HUES6 (cell line): Measurements from ENCODE around the gene ROBO1.
A peak's percentile ranks its signal among the peaks of the same experiment; 100 is the strongest.

Experiments
- H3K27ac ChIP-seq: 2 replicates; pipeline ENCODE4 v1.7.0; 2013; ENCODE audit warnings: low read depth, mild to moderate bottlenecking, low read length, inconsistent platforms
- H3K27me3 ChIP-seq: 2 replicates; pipeline ENCODE4 v1.6.1; 2013; ENCODE audit warnings: low read length; ENCODE audit not compliant: control insufficient read depth, insufficient read depth
- H3K36me3 ChIP-seq: 2 replicates; pipeline ENCODE4 v1.6.1; 2013; ENCODE audit warnings: low read length; ENCODE audit not compliant: control insufficient read depth, insufficient read depth
- H3K4me1 ChIP-seq: 2 replicates; pipeline ENCODE4 v1.6.1; 2013; ENCODE audit warnings: low read length; ENCODE audit not compliant: control insufficient read depth, insufficient read depth
- H3K4me3 ChIP-seq: 2 replicates; pipeline ENCODE4 v1.5.1; 2013; ENCODE audit warnings: low read depth, low read length
- H3K9ac ChIP-seq: one replicate; pipeline ENCODE4 v1.6.1; 2013; ENCODE audit warnings: mild to moderate bottlenecking, low read length
- H3K9me3 ChIP-seq: 2 replicates; pipeline ENCODE4 v1.6.1; 2013; ENCODE audit warnings: low read depth, low read length; ENCODE audit not compliant: control insufficient read depth, insufficient read depth

Gene ROBO1

DNA sequence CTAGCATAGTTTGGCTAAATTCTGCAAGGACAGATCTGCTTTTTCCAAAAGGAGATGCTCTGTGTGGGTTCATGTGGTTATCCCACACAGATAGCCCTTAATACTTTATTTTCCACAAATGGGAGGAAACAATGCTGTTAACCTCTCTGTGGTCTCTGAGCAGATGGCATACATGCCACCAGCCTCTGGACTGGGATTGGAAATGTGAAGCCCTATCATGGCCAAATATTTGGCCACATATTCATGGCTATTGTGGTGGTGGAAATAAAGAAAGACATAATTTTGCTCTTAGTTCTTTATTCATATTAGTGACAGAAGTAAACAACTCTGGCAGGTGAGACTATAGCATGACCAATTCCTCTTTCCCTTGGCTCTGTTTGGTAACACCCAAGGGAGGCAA is 726.2 kb downstream of the ROBO1 start:
- H3K9ac ChIP-seq: no peak overlapping the region

DNA sequence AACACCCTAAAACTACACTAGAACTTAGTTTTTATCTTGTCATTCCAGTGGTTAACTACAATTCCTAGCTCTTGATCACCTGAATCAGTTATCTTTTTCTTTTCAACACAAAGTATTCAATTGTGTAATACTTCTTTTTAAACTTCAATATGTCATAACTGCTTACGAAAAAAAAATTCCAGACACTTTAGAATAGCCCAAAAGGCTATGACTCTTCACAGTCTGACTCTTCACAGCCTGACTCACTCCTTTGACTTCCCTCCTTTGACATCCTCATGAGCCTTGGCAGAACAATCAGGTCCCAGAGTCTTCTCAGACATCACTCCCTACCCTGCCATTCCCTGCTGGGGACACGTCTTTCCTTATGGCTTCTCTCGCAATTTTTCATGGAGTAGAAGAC is 727.1 kb downstream of the ROBO1 start:
- Histone ChIP-seq H3K36me3 (no peaks in the 10 kb centered on the region), H3K9ac (no peak overlapping the region), H3K27me3 (no peaks in the 10 kb centered on the region), H3K9me3 (no peaks in the 10 kb centered on the region), H3K27ac (no peak overlapping the region), H3K4me3 (no peak overlapping the region), H3K4me1 (no peaks in the 10 kb centered on the region)

More for the DNA sequence above, 726.2 kb downstream of the ROBO1 start:
- no peaks in the 10 kb centered on the region for H3K36me3 ChIP-seq
- no peaks in the 10 kb centered on the region for H3K27me3 ChIP-seq
- no peaks in the 10 kb centered on the region for H3K9me3 ChIP-seq
- H3K27ac ChIP-seq: no peak overlapping the region
- no peaks in the 10 kb centered on the region for H3K4me1 ChIP-seq
- H3K4me3 ChIP-seq: no peak overlapping the region

DNA sequence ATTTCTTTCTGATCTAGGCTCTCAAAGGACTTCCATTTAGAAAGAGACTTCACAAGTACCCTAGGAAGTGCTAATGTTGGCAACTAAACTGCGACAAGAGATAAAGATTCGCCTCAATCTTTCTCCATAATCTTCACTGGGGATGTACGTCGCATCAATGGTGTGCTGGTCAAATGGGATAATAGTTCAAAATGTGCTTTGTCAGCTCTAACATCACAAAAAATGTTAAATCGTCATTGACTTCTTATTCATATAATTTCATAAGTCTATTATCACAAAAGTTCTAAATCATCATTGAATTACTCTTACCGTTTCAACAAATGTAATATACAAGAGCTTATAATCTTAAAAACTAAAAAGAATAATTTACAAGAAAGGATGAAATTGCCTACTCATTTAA is 727.7 kb downstream of the ROBO1 start:
- no peaks in the 10 kb centered on the region for H3K9me3 ChIP-seq
- no peaks in the 10 kb centered on the region for H3K27me3 ChIP-seq
- no peak overlapping the region for H3K9ac ChIP-seq
- H3K4me1 ChIP-seq: no peaks in the 10 kb centered on the region
- no peaks in the 10 kb centered on the region for H3K36me3 ChIP-seq
- H3K4me3 ChIP-seq: no peak overlapping the region
- H3K27ac ChIP-seq: no peak overlapping the region

DNA sequence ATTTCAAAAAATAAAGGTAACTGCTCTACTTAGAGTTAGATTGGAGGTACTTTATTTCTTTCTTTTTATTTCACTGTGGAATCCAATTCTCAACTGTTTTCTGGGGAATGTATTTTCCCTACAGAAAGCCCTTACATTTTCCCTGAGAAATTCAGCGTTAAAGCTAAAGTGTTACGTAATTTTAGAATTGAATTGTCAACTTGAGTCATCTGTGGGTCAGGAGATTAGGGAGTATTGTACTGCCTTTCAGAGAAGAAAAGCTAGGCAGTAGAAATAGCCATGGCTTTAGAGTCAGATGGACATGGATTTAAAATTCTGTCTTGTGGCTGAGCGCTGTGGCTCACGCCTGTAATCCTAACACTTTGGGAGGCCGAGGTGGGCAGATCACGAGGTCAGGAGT is 728.6 kb downstream of the ROBO1 start:
- Histone ChIP-seq H3K36me3 (no peaks in the 10 kb centered on the region), H3K27me3 (no peaks in the 10 kb centered on the region), H3K9me3 (no peaks in the 10 kb centered on the region), H3K4me1 (no peaks in the 10 kb centered on the region), H3K27ac (no peak overlapping the region), H3K9ac (no peak overlapping the region), H3K4me3 (no peak overlapping the region)

DNA sequence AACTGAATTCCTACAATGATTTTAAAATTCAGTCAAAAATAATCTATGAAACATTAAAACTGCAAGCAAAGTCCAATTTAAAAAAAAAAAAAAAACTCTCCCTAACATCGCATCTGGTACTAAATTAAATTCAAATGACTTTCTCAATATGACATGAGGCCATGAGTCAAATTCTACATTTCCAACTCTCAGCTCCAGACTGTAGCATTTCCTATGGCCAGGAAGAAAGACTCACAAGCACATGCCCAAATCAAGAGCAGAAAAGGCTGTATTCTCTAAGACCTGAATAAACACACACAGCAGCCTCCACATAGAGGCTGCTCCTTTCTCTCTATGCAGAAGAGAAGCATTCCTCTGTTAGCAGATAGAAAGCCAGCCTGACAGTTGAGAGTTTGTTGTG is 729.2 kb downstream of the ROBO1 start:
- no peak overlapping the region for H3K27ac ChIP-seq
- H3K27me3 ChIP-seq: no peaks in the 10 kb centered on the region
- no peak overlapping the region for H3K4me3 ChIP-seq
- H3K9me3 ChIP-seq: no peaks in the 10 kb centered on the region
- H3K9ac ChIP-seq: no peak overlapping the region
- no peaks in the 10 kb centered on the region for H3K36me3 ChIP-seq
- no peaks in the 10 kb centered on the region for H3K4me1 ChIP-seq

DNA sequence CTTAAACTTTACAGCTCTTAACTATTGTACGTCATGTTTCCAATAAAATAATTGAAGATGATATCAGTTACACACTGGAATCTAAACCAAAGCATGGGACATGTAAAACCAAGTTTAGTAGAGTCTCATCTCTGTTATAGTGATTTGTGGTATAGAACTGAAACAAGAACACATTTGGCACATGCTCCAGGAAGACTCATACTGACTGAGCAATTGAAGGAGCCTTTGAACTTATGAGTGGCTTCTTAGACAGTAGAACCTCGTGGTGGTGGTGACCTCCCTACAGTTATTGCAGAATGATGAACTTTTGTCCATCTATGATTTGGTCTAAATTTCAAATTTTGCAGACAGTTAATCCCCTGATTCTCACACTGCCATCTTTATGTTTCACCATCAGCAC is 729.7 kb downstream of the ROBO1 start:
- Histone ChIP-seq H3K9ac (no peak overlapping the region), H3K27me3 (no peaks in the 10 kb centered on the region), H3K27ac (no peak overlapping the region), H3K4me1 (no peaks in the 10 kb centered on the region), H3K4me3 (no peak overlapping the region), H3K36me3 (no peaks in the 10 kb centered on the region), H3K9me3 (no peaks in the 10 kb centered on the region)

DNA sequence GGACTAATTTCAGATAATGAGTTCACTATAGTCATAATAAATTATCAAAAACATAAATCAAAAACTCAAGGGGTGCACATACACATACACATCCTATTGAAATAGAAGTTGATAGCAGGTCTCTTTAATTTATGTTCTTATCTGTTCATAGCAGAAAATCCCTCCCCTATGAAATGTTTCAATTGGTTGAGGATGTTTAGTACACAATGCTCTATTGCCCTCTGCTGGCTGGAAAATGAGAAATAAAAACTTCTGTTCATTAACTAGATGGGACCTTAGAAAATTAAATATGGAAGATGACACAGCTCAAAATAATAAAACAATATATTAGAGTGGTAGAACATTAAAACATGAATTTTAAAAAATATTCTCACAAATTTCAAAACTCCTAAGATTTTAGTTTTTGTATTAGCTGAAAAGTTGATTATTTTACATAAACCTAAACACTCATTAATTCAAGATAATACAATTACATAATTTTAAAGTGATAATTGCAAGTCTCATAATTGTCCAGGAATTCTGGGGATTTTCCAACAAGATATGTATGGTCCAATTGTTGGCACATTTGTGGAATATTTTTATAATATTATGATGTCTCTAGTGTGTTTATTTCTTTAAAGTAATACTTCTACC is 735.0 kb downstream of the ROBO1 start:
- no peaks in the 10 kb centered on the region for H3K9me3 ChIP-seq
- H3K36me3 ChIP-seq: no peaks in the 10 kb centered on the region
- no peaks in the 10 kb centered on the region for H3K4me1 ChIP-seq
- H3K27me3 ChIP-seq: no peaks in the 10 kb centered on the region
- no peak overlapping the region for H3K9ac ChIP-seq
- no peak overlapping the region for H3K4me3 ChIP-seq
- no peak overlapping the region for H3K27ac ChIP-seq

DNA sequence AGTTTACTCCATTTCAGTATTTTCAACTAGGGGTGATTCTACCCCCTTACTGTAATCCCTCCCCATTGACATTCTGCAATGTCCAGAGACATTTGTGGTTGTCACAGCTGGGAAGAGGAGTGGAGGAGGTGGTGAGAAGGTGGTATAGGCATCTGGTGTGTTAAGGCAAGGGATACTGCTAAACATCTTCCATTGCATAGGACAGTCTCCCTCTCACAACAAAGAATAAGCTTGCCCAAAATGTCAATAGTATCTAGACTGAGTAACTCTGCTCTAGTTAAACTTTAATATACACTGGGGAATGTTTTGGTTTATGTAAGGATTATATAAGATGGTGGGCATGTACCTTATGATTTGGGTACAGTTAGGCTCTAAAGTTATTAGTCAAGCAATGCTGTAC is 737.6 kb downstream of the ROBO1 start:
- Histone ChIP-seq H3K27ac (no peak overlapping the region), H3K27me3 (no peaks in the 10 kb centered on the region), H3K36me3 (no peaks in the 10 kb centered on the region), H3K9me3 (no peaks in the 10 kb centered on the region), H3K9ac (no peak overlapping the region), H3K4me1 (no peaks in the 10 kb centered on the region), H3K4me3 (no peak overlapping the region)

DNA sequence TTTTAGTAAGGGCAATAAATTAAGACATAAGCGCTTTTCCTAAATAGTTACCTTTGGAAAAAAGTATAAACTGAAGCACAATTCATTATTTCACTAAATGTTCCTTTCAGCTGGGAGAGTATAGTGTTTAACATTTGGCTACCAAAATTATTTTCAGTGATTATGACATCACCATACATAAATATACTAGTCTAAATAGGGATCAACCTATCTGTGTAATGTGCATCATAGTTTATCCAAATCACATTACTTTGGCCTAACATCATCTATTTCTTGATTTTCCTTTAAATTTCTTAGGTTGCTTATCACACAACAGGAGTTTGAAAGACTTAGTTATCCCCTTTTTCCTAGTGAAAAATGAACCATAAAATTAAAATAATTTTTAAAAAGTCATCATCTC is 738.9 kb downstream of the ROBO1 start:
- no peak overlapping the region for H3K4me3 ChIP-seq
- H3K9me3 ChIP-seq: no peaks in the 10 kb centered on the region
- no peaks in the 10 kb centered on the region for H3K27me3 ChIP-seq
- no peak overlapping the region for H3K27ac ChIP-seq
- no peaks in the 10 kb centered on the region for H3K36me3 ChIP-seq
- H3K4me1 ChIP-seq: no peaks in the 10 kb centered on the region
- H3K9ac ChIP-seq: no peak overlapping the region

DNA sequence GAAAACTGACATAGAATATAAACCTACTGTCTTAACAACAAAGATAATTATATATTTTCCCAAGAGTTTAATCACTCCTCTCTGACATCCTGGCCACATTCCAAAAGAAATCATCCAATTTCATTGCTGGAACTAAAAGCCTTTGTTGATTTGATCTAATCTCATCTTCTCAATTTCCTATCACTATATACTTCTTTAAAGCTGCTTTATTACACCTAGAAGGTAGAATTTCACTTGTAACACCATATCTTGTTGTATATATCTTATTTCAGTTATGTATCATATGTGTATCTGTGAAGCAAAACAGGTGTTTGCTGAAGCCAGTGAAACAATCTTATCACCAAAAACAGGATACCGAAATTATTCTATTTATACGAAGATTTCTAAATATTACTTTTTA is 740.2 kb downstream of the ROBO1 start:
- no peak overlapping the region for H3K9ac ChIP-seq
- no peak overlapping the region for H3K4me3 ChIP-seq
- no peaks in the 10 kb centered on the region for H3K9me3 ChIP-seq
- no peaks in the 10 kb centered on the region for H3K27me3 ChIP-seq
- no peaks in the 10 kb centered on the region for H3K4me1 ChIP-seq
- no peak overlapping the region for H3K27ac ChIP-seq
- no peaks in the 10 kb centered on the region for H3K36me3 ChIP-seq

DNA sequence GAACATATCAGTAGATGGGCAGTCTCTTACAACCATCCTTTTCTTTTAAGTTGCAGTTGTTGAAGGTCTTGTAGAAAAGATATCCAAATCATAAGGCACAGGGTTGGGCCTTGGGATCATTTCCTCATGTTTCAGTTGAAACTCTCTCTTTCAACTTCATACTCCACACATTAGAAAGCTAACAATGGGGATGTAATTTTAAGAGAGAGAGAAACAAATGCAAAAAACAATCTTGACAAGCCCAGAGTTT is 747.9 kb downstream of the ROBO1 start:
- Histone ChIP-seq H3K9me3 (no peaks in the 10 kb centered on the region), H3K27ac (no peak overlapping the region), H3K36me3 (no peaks in the 10 kb centered on the region), H3K4me3 (peak overlapping the region; percentile 73), H3K27me3 (no peaks in the 10 kb centered on the region), H3K9ac (no peak overlapping the region), H3K4me1 (peaks cover 12% of the 10 kb centered on the region)
